ENCODE results near the gene PDE8B.

Gene PDE8B

GRCh38 chr5:77172713-77173328 is 37.7 kb upstream of the PDE8B start:
- Histone ChIP-seq H3K9me3 (ENCODE audit: control insufficient read depth, low read length) (no peaks in the 10 kb centered on the region), H3K27ac (ENCODE audit: insufficient read depth, low read length, poor library complexity, severe bottlenecking) (no peak overlapping the region), H3K36me3 (ENCODE audit: control insufficient read depth, insufficient read depth, low read length) (no peaks in the 10 kb centered on the region), H3K4me1 (ENCODE audit: control insufficient read depth, insufficient read depth, low read length, poor library complexity, severe bottlenecking) (no peaks in the 10 kb centered on the region), H3K27me3 (replicated peaks; ENCODE audit: control insufficient read depth, insufficient read depth, low read length, poor library complexity, severe bottlenecking) (no peaks in the 10 kb centered on the region), H3K4me3 (ENCODE audit: insufficient read depth, low read depth, low read length, poor library complexity, severe bottlenecking) (no peak overlapping the region)
- no peak for DNase-seq

- Histone ChIP-seq H3K4me3 (ENCODE audit: insufficient read depth, low read depth, low read length, poor library complexity, severe bottlenecking) (no peak overlapping the region), H3K9me3 (ENCODE audit: control insufficient read depth, low read length) (no peaks in the 10 kb centered on the region), H3K27me3 (replicated peaks; ENCODE audit: control insufficient read depth, insufficient read depth, low read length, poor library complexity, severe bottlenecking) (no peaks in the 10 kb centered on the region), H3K27ac (ENCODE audit: insufficient read depth, low read length, poor library complexity, severe bottlenecking) (no peak overlapping the region), H3K4me1 (ENCODE audit: control insufficient read depth, insufficient read depth, low read length, poor library complexity, severe bottlenecking) (no peaks in the 10 kb centered on the region), H3K36me3 (ENCODE audit: control insufficient read depth, insufficient read depth, low read length) (no peaks in the 10 kb centered on the region)
- no peak for DNase-seq
These were observed 36.0 kb upstream of the PDE8B start for GRCh38 chr5:77174526-77174925.

DNA sequence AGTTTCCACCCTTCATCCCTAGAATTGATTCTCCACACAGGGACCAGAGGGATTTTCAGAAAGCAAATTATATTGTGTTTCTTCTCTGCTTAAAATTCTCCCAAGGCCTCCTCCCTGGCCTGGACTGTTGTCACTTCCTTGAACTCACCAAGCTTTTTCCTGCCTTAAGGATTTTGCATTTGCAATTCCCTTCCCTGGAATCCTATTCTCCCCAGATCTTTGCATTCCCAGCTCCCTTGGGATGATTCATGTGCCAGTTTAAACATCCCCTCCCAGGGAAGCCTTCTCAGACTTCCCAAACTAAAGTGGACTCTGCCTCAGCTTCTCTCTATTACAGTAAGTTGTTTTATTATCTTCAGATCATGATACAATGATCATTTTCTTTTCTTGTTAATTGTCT is 35.2 kb upstream of the PDE8B start:
- no peak overlapping the region for H3K27ac ChIP-seq (ENCODE audit: insufficient read depth, low read length, poor library complexity, severe bottlenecking)
- H3K36me3 ChIP-seq (ENCODE audit: control insufficient read depth, insufficient read depth, low read length) = no peaks in the 10 kb centered on the region
- no peaks in the 10 kb centered on the region for H3K27me3 ChIP-seq (replicated peaks; ENCODE audit: control insufficient read depth, insufficient read depth, low read length, poor library complexity, severe bottlenecking)
- no peaks in the 10 kb centered on the region for H3K4me1 ChIP-seq (ENCODE audit: control insufficient read depth, insufficient read depth, low read length, poor library complexity, severe bottlenecking)
- no peaks in the 10 kb centered on the region for H3K9me3 ChIP-seq (ENCODE audit: control insufficient read depth, low read length)
- H3K4me3 ChIP-seq (ENCODE audit: insufficient read depth, low read depth, low read length, poor library complexity, severe bottlenecking) = no peak overlapping the region
- no peak for DNase-seq

DNA sequence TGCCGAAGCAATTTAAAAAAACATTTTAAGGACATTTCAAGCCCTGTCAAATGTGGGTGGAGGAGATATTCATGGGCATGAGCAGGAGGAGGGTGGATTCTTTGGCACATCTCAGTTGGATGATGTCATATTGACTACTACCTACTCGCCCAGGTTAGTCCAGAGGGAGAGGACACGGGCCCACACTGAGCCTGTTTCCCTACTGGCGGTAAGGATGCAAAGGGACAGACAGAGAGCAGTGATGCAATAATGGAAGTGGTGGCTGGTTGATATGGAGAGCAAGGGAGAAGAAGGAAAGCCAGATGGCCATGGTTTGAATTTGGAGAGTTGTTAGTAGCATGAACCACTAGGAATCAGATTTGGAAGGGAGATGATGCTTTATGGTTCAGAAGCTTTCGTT is 34.1 kb upstream of the PDE8B start:
- Histone ChIP-seq H3K4me1 (ENCODE audit: control insufficient read depth, insufficient read depth, low read length, poor library complexity, severe bottlenecking) (no peaks in the 10 kb centered on the region), H3K27me3 (replicated peaks; ENCODE audit: control insufficient read depth, insufficient read depth, low read length, poor library complexity, severe bottlenecking) (peaks cover 4% of the 10 kb centered on the region), H3K36me3 (ENCODE audit: control insufficient read depth, insufficient read depth, low read length) (no peaks in the 10 kb centered on the region), H3K27ac (ENCODE audit: insufficient read depth, low read length, poor library complexity, severe bottlenecking) (no peak overlapping the region), H3K4me3 (ENCODE audit: insufficient read depth, low read depth, low read length, poor library complexity, severe bottlenecking) (no peak overlapping the region), H3K9me3 (ENCODE audit: control insufficient read depth, low read length) (no peaks in the 10 kb centered on the region)
- DNase-seq = no peak

DNA sequence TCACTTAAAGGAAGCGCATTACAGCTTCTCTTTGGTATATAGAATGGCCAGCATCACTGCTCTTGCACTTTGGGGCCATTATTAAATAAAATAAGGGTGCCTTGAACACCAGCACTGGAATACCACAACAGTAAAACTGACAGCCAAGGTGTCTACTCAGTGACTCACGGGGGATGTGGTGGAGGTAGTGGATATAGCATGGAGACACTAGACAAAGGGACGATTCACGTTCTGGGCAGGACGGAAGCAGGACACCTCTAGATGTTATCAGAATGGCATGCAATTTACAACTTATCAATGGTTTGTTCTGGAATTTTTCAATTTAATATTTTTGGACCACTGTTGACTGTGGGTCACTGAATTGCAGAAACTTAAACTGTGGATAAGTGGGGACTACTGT is 32.9 kb upstream of the PDE8B start:
- DNase-seq = no peak
- Histone ChIP-seq H3K27me3 (replicated peaks; ENCODE audit: control insufficient read depth, insufficient read depth, low read length, poor library complexity, severe bottlenecking) (peaks cover 10% of the 10 kb centered on the region), H3K27ac (ENCODE audit: insufficient read depth, low read length, poor library complexity, severe bottlenecking) (no peak overlapping the region)

DNA sequence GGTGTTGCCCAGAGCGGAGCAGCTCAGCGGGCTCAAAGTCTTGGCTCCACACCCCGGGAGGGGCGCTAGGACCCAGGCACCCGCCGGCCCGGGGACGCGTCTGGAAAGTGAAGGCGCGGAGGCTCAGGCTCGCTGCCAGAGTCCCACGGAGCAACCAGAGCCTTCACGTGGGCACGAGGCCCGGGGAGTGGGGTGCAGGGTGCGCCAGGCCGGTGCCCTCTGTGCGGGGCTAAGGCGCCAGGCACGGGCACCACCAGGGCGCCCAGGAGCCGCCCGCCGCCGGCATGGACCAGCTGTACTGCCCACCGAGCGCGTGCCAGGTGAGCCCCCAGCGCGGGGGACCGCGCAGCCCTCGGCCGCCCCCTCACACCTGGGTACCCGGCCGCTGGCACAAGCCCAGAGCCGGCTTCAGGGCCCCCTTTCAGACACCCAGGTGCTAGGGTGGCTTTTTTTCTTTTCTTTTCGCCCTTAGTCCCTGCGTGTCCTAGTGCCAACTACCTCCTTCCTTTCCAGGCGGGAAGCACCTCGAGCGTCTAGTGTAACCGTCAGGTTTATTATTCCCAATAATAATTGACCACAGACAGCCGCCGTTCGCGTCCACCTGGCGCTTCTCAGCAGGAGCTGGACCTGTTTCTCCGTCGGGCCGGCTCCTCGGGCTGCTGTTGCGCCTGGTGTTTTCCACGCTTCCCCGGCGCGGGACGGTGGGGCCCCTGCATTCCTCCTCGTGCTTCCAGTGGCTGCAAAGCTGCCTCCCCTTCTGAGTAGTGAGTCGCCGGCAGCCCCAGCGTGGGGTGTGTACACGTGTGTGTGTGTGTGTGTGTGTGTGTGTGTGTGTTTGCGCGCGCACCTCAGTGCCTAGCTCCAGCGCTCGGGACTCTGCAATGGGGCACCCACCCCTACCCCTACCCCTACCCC is 30.1 kb upstream of the PDE8B start:
- H3K4me3 ChIP-seq (ENCODE audit: insufficient read depth, low read depth, low read length, poor library complexity, severe bottlenecking) = no peak overlapping the region

More for the DNA sequence above, 32.9 kb upstream of the PDE8B start:
- Histone ChIP-seq H3K4me3 (ENCODE audit: insufficient read depth, low read depth, low read length, poor library complexity, severe bottlenecking) (no peak overlapping the region), H3K4me1 (ENCODE audit: control insufficient read depth, insufficient read depth, low read length, poor library complexity, severe bottlenecking) (no peaks in the 10 kb centered on the region), H3K9me3 (ENCODE audit: control insufficient read depth, low read length) (no peaks in the 10 kb centered on the region), H3K36me3 (ENCODE audit: control insufficient read depth, insufficient read depth, low read length) (no peaks in the 10 kb centered on the region)

DNA sequence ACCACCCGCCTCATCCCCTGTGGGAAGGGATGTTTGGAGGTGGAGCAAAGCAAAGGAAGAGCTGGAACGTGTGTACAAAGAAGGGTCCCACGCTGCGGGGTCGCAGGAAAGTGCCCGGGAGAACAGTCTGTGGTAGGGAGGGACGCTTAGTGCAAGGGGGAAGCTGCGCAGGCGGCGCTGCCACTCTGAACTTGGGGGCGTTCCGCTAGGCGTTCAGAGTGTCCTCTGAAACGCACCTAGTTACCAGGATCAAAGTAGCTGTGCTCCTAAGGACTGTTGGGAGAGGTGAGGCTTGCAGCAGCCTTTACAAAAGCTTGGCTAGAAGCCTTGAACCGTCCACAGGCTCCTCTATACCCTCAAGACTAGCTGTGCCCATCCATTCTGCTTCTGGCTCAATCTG is 29.3 kb upstream of the PDE8B start:
- Histone ChIP-seq H3K36me3 (ENCODE audit: control insufficient read depth, insufficient read depth, low read length) (no peaks in the 10 kb centered on the region), H3K27me3 (replicated peaks; ENCODE audit: control insufficient read depth, insufficient read depth, low read length, poor library complexity, severe bottlenecking) (peaks cover 10% of the 10 kb centered on the region), H3K27ac (ENCODE audit: insufficient read depth, low read length, poor library complexity, severe bottlenecking) (no peak overlapping the region), H3K4me3 (ENCODE audit: insufficient read depth, low read depth, low read length, poor library complexity, severe bottlenecking) (no peak overlapping the region), H3K4me1 (ENCODE audit: control insufficient read depth, insufficient read depth, low read length, poor library complexity, severe bottlenecking) (no peaks in the 10 kb centered on the region), H3K9me3 (ENCODE audit: control insufficient read depth, low read length) (no peaks in the 10 kb centered on the region)
- no peak for DNase-seq

More for the DNA sequence above, 30.1 kb upstream of the PDE8B start:
- H3K27me3 ChIP-seq (replicated peaks; ENCODE audit: control insufficient read depth, insufficient read depth, low read length, poor library complexity, severe bottlenecking) = peaks cover 10% of the 10 kb centered on the region
- no peaks in the 10 kb centered on the region for H3K36me3 ChIP-seq (ENCODE audit: control insufficient read depth, insufficient read depth, low read length)
- H3K9me3 ChIP-seq (ENCODE audit: control insufficient read depth, low read length) = no peaks in the 10 kb centered on the region
- no peak overlapping the region for H3K27ac ChIP-seq (ENCODE audit: insufficient read depth, low read length, poor library complexity, severe bottlenecking)
- H3K4me1 ChIP-seq (ENCODE audit: control insufficient read depth, insufficient read depth, low read length, poor library complexity, severe bottlenecking) = no peaks in the 10 kb centered on the region
- DNase-seq = no peak

DNA sequence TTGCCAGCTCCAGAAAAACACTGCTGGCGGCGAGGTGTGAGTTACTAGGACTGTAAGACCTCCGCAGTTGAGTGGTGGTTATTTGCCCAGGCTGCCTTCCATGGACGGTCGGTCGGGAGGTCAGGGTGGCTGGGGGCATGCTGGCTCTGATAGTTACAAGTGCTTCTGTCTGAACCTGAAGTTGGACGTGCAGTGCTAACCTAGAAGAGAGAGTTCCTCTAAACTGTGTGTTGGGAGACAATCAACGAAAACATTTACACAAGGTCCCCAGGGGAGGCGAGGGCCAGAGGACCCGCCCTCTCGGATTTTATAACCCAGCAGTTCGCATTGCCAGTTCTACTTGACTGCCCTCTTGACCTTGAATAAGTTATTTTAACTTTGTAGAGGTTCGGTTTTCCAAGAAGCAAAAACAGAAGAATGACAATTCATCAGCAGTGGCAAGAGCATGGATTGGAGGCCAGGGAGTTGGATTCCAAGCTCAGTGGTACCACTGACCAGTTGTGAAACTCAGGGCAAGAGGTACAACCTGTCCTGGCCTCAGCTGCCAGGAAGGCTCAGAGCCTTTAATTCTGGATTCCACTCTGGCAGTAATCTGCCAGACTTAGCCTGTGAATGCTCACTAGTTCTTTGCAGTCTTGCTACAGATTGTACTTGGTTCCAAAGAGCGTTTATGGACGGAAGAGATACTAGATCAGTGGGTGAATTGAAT is 28.7 kb upstream of the PDE8B start:
- no peak overlapping the region for H3K27ac ChIP-seq (ENCODE audit: insufficient read depth, low read length, poor library complexity, severe bottlenecking)
- H3K4me3 ChIP-seq (ENCODE audit: insufficient read depth, low read depth, low read length, poor library complexity, severe bottlenecking) = no peak overlapping the region
- H3K4me1 ChIP-seq (ENCODE audit: control insufficient read depth, insufficient read depth, low read length, poor library complexity, severe bottlenecking) = no peaks in the 10 kb centered on the region
- no peaks in the 10 kb centered on the region for H3K36me3 ChIP-seq (ENCODE audit: control insufficient read depth, insufficient read depth, low read length)
- H3K9me3 ChIP-seq (ENCODE audit: control insufficient read depth, low read length) = no peaks in the 10 kb centered on the region
- DNase-seq = no peak
- H3K27me3 ChIP-seq (replicated peaks; ENCODE audit: control insufficient read depth, insufficient read depth, low read length, poor library complexity, severe bottlenecking) = peaks cover 10% of the 10 kb centered on the region

- Histone ChIP-seq H3K4me1 (ENCODE audit: control insufficient read depth, insufficient read depth, low read length, poor library complexity, severe bottlenecking) (no peaks in the 10 kb centered on the region), H3K27ac (ENCODE audit: insufficient read depth, low read length, poor library complexity, severe bottlenecking) (no peak overlapping the region), H3K4me3 (ENCODE audit: insufficient read depth, low read depth, low read length, poor library complexity, severe bottlenecking) (no peak overlapping the region), H3K36me3 (ENCODE audit: control insufficient read depth, insufficient read depth, low read length) (no peaks in the 10 kb centered on the region), H3K9me3 (ENCODE audit: control insufficient read depth, low read length) (no peaks in the 10 kb centered on the region), H3K27me3 (replicated peaks; ENCODE audit: control insufficient read depth, insufficient read depth, low read length, poor library complexity, severe bottlenecking) (peaks cover 10% of the 10 kb centered on the region)
- no peak for DNase-seq
These were observed 28.1 kb upstream of the PDE8B start for GRCh38 chr5:77182367-77182766.

Data from effector memory CD4-positive, alpha-beta T cell (primary cell).